Activated CD4-positive, CD25-positive, alpha-beta regulatory T cell treated with anti-CD3 and anti-CD28 coated beads, Interleukin-2, amount 50 U/mL, for 72 hours (primary cell): Measurements from ENCODE around the gene GATA6.
"Not testable (repeated sequence)": the region's sequence is repeated elsewhere in the genome, so short reads cannot be mapped to it uniquely, and the experiment has no call there.

Experiments
- DNase-seq: peaks from one replicate; pipeline ENCODE4 v3.0.0; 2021

GATA6 gene

DNA sequence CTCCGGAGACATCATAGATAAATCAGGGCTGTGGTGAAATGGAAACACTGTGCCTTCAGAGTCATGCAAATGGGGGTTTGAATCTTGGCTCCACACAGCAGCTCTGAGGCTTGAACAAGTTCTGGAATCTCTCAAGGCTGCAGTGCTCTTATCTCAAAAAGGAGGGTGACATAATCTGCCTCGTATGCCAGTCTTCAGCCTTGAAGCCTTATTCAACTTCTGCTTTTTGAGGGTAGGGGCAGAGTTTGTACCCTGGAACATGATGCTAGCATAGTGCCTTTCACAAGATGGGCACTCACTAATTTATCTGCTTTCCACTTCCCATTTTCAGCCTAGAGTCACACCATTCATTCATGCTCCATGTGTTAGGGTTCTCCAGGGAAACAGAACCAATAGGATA, 42.3 kb downstream of the GATA6 start:
- DNase-seq, result no peak

DNA sequence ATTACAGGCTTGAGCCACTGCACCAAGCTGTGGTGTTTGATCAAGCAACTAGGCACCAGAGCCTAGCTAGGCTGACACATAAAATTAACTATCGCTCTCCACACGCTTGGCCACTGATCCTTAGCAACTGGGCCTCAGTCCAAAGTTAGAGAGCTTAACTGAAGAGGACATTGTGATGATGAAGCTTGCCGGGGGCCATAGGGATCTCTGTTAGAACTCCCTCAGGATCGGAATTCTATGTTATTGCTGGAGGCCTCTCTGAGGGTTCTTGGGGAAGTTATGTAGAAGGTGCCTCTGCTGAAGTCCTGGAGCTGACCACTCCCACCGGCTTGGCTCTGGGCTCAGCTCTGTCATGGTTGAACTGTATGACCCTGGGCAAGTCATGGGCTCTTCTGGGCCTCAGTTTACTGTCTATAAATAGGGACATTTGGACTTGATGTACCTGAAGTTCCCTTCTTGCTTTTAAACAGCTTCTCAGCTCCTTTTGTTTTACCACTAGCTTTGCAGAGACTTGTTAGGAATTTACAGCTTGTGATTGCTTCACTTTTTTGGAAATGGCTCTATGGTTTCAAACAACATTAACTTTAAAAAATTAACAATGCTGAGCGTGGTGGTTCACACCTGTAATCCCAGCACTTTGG, 44.1 kb downstream of the GATA6 start:
- DNase-seq, result no peak

DNA sequence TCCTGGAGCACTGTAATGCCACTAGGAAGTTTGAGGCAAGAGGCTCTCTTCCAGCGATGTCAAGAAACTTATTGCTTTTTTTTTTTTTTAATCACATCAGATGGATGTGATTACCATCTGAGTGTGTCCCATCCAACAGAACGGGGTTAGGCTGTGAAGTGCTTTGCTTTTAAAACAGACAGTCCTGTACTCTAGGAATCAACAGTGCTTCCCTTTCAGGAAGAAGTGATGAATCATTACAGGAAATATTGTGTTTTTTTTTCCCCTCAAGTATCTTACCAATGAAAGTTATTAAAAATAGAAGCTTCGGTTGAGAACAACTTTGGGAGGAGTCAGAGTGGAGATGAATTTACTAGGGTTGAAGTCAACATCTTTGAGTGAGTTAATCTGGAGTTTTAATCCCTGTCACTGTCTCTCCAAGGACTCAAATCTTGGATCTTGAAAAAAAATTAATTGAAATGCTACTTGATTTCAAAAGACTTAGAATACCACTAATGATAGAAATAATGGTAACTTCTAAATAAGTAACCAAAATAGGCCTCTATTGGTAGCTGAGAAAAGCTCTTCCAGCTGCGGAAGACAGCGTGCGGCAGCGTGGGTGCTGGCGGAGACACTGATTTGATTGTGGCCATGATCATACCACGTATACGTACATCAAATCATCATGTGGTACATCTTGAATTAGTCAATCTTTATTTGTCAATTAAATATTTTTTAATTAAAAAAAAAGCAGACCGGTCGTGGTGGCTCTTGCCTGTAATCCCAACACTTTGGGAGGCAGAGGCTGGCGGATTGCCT, 45.5 kb downstream of the GATA6 start:
- DNase-seq, result no peak

DNA sequence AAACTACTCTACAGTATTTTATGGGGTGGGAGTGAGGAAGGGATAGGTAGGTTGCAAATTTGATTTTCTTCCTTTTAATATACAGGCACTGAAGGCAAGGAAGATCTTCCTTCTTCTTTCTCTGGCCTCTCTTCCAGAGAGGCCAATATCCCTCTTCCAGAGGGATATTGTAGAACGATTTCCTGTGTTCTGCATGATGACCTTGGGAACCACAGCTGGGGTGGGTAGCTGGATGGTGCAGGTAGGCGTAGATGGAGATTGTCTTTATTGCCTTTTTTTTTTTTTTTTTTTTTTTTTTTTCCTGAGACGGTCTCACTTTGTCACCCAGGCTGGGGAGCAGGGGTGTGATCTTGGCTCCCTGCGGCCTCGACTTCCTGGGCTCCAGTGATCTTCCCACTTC, 49.4 kb downstream of the GATA6 start:
- no peak for DNase-seq

DNA sequence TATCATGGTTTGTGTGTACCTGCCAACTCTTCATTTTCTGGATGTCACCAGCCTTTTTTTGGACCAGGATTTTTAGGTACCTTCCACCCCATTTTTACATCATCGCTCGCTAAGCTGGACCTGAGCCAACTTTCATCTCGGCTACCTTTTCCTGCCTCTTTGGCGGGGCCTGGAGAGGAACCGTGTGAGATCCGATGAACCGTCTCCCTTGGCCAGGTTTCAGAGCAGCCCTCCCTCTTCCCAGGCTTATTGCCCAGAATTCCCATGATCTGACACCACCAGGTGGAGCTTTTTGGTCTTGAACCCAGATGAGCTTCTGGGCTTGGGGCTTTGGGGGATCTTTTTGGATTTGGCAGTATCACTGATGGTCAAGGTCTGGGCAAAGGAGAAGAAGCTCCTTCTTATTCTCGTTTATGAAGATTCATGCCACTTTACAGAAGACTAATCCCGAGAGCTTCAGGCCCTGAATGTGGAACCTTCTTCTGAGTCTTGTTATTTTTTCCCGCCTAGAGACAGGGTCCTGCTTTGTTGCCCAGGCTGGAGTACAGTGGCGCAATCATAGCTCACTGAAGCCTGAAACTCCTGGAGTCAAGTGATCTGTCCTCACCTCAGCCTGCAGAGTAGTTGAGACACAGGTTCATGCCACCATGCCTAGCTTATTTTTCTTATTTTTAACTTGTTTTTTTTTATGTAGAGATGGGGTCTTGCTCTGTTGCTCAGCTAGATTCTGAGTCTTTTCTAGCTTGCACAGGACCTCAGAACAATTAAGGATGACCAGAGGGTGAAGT, 50.4 kb downstream of the GATA6 start:
- no peak for DNase-seq

DNA sequence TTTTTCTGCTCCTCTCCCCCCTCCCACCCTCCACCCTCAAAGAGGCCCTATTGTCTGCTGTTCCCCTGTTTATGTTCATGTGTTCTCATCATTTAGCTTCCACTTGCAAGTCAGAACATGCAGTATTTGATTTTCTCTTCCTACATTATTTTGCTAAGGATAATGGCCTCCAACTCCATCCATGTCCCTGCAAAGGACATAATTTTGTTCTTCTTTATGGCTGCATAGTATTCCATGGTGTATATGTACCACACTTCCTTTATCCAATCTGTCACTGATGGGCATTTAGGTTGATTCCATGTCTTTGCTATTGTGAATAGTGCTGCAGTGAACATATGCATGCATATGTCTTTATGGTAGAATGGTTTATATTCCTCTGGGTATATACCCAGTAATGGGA, 51.2 kb downstream of the GATA6 start:
- DNase-seq, result not testable (repeated sequence)

DNA sequence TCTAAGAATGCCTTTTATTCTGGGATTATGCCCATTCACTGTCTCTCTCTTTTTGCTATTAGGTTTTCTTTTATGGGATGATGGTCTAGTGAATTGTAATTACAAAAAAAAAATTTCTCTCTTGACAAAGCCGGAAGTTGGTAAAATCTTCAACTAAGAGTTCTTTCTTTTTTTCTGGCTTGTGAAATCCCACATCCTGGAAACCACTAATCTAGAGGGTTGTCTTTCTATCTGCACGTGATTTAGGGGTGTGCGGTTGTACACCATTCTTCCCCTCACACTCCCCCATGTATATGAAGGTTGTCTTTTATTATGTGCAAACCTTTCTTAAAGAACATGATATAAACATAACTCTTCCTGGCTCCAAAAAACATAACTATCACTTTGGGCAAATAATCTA, 52.0 kb downstream of the GATA6 start:
- DNase-seq, result no peak

DNA sequence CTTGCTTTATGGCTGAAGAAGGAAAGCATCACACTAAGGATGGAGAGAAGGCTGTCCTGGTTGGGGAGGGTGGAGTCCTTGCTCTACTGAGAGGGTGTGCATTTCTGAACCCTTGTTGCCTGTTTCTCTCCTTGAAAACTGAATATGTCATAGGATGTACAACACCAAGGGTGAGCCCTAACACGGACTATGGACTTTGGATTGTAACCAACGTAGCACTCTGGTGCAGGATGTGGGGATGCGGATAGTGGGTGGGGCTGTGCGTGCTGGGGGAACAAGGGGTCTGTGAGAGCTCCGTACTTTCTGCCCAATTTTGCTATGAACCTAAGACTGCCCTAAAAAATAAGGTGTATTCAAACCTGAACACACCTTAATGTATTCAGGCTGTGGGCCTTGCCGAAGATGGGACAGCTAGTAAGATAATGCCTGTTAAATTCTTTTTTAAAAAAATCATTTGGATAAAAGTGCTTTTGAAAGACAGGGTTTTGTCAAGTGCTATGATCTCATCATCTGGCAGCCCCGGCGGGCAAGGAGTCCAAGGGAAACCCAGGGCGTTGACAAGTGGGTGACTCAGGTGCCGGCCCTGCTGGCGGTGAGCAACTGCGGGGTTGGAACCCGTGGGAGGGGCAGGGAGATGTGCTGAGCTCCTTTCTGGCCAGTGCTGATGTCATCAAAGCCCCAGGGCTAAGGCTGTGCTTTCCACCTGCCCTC, 54.0 kb downstream of the GATA6 start:
- DNase-seq, result no peak

DNA sequence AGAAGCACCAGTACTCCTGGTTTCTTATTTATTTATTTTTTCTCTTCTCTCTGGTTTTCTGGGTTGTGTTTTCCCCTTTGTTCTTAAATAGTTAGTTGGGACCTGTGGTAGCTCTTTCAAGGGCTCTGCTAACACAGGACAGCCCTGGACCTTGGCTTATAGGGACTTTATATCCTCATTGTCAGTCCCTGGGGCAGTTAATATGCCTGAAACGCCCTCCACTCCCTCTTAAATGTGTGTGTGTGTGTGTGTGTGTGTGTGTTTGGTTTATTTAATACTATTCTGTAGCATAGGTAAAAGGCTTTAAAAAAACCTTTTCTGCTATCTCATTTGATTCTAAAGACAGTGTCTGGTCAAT, 54.6 kb downstream of the GATA6 start:
- no peak for DNase-seq

DNA sequence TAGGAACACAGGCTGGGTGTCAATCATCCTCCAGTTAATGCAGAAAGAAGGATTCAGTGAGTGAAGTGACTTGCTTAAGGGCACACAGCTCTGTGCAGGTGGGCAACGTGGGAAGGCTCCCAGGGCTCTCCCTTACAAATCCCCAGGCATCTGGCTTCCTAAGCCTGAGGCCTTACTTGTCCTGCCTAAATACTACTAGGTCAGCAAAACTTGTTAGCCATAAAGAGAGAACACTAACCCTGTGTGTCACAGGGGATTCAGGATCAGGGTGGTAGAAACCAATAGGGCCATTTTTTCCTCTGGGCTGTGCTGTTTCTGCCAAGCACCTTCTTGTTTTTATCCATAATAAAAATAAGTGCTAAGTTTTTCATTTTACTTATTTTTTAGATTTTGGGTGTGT, 55.0 kb downstream of the GATA6 start:
- no peak for DNase-seq

DNA sequence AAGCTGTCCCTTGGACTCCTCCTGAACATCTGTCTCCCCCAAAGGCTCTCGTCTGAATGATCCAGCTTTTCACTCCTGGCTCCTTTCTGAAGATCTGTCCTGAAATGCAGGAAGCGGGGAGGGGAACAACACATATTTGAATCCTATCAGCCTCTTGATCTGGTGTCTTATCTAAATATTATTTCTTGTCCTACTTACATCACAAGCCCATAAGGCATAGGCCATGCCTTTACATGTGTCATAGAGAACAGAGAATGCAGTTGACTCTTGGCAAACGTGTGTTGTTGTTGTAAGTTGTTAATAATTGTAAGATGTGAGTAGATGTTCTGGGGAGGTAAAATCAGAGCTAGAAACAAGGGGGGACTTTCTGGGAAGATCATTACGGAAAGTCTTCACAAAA, 57.4 kb downstream of the GATA6 start:
- no peak for DNase-seq

DNA sequence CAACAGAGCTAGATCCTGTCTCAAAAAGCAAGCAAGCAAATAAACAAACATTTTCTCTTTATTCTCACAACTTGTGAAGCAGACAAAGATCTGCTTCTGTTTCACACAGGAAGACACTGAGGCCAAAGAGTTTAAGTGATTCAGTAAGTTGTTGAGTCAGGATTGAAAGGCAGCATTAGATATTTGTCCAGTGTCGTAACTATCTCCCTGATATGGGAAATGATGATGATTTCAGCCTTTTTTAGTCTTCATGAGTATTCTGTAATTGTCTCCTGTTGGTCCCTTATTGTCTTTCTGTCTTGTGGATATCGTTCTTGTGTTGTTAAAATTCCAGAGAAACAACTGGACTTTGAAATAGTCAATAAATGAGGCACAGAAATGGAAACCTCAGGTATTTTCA, 59.6 kb downstream of the GATA6 start:
- DNase-seq, result no peak

DNA sequence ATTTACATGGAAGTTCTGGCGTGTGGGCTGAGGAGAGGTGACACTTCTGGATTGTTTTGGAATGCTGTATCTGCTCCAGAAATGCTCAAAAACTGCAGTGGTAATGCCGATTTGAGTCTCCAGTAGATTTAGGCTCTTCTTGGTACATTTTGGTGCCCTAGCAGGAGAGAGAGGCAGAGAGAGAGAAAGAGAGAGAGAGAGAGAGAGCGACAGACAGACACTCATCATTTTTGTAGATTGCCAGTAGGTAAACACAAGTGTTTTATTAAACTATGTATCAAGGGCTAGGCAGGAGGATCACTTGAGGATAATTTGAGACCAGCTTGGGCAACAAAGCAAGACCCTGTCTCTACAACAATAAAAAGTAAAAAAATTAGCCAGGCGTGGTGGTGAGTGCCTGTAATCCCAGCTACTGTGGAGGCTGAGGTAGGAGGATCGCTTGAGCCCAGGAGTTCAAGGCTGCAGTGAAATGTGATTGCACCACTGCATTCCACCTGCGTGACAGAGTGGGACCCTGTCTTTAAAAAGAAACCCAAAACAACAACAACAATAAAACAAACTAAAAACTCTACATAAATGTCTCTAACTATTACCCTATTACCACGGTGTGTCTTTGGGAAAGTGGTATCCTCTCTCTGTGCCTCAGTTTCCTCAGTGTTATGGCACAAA, 60.2 kb downstream of the GATA6 start:
- DNase-seq, result no peak

DNA sequence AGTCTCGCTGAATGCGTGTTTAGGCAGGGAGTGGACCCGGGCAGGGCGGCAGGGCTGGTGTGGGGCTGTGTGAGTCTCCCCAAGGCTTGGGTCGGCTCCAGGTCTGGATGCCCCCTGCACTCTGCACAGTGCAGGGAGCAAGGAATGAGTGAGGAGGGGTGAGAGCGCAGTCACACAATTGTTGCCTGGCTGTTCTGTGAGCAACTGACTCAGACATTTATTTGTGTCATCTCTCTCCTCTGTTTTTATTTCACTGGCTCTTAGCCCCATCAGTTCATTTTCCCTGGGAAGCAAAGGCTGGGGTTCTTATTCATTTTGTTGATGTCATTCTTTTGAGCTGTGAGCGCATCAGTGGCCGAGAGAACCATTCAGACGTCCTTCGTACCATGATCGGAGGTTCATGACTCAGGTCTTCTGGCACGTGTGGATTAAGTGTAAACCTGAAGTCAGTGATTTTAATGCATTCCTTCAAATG, 61.1 kb downstream of the GATA6 start:
- no peak for DNase-seq

DNA sequence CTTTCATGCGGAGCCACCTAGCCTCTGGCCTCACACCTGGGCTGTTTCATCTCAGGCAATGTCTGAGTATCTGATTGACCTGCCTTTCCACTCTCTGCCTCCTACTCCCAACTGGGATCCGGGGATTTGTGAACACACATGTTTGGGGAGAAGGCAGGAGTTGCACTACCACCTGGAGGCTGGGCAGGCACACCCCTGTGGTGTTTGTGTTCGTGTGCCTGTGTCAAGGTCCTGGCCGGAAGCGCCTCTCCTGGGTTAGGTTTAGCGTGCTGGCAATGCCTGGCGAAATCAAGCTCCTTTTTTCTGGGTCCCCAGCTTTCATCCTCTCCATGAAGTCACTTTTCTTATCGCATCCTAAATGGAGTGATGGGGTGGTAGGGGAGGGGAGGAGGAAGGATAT, 63.9 kb downstream of the GATA6 start:
- no peak for DNase-seq

DNA sequence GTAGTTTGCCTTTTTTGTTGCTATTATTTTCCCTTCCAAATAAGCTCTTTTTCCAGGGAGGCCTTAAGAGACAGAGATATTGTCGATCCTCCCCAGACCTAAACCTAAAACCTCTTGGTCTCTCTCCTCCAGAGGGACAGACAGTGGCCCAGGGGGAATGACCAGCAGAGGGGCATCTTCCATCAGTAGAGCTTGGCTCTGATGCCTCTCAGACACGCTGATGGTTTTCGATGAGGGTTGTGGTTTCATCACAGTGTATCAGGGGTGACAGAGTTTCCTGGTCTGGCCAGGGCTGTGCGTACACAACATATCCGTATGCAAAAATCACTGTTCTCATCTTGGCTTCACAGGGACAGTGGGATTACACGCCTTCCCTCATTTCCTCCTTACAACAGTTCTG, 68.6 kb downstream of the GATA6 start:
- no peak for DNase-seq

DNA sequence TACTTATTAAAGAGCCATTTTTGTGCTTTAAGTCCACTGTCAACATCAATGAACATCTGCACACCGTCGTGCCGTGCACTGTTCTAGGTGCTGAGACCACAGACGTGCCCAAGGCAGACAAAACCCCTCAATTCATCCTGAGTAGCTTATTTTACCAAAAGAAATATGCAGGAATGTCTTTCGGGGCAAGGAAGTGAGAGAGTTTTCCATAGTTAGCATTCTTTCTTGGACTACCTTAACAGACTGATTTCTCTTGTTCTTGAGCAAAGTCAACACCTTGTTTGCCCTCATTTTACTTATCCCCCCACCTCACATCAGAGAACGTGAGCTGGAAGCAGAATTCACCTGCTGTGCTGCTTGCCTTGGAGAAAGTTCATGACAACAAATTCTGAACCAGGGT, 69.3 kb downstream of the GATA6 start:
- no peak for DNase-seq

DNA sequence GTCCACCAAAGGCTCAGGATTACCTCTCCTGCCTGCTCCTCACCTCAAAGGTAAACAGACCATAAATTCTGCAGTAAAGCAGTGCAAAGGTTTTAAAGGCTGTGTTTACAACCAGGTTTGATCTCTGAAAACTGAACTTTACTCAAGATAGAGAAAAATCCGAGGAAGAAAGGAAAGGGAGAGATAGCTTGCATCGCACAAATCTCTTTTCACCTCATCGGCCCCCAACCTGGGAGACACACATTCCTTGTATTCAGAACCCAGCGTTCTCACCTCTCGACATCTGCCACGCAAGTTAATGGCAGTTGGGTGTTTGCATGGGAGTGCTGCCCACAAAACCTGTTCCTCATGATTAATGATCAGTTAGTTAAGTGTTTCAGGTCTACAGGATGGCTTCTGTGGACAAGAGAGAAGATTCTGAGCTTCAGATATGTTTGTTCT, 72.6 kb downstream of the GATA6 start:
- no peak for DNase-seq

DNA sequence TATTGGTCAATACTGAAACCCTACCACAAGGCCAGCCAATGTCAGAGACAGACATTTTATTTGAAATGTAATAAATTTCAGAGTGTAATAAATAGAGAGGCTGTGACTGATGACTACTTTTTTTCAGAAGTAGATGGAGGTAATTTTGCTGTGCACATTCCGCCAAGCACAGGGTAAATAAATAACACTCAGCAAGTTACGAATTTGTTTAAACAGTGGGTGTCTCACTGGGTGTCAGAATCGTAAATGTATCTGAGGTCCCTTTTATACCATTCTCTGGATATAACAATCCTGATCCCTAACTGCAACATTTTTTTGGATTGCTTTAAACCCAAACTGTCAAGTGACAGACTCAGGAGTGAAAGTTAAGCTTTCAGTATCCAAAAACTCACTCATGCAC, 74.1 kb downstream of the GATA6 start:
- DNase-seq, result no peak

DNA sequence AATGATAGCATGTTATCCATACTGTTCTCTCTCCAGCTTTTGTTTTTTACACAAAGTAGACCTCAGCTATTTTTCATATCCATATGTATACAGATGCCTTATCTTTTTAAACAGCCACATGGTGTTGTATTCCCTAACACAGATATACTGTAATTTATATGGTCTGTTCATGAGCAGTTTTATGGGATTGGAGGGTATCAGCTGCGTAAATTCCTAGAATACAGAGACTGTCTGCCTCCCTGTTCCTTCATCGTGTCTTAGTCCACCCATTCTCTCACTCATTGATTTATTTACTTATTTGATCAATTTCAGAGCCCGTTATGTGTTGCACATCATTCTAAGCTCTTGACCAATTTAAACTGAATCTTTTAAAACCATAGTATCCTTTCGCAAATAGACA, 80.6 kb downstream of the GATA6 start:
- no peak for DNase-seq

DNA sequence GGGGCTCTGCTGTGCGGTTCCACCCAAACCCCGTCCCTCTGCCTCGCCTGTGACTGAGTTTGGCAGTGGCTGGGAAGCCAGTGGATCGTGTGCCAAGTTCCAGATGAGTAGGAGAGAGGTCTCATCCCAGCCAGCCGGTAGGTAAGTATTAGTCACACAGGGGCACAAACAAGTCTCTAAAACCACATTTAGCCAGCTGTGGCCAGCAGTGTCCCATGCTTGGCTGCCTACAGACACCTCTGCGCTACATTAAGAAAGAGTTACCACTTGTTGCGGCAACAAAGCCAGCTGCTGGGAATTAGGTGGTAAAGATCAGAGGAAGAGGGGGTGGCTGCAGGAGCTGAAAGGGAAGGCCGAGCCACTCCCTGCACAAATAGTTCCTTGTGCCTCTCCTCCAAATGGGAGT, 81.2 kb downstream of the GATA6 start:
- DNase-seq, result no peak
